GM21825 (cell line): Measurements from ENCODE around the gene CSF1.

Experiments
- ATAC-seq: cut with Tn5 transposase; IDR thresholded peaks from one replicate; pipeline ENCODE4 v1.9.1; 2021; ENCODE audit warnings: mild to moderate bottlenecking, moderate library complexity; ENCODE audit not compliant: unreplicated experiment

Gene CSF1

GRCh38 chr1:109901141-109901523 is 9.5 kb upstream of the CSF1 start:
- no peak for ATAC-seq

- no peak for ATAC-seq
Observed at GRCh38 chr1:109901524-109902145, 9.0 kb upstream of the CSF1 start.

GRCh38 chr1:109902204-109902985 is 8.3 kb upstream of the CSF1 start:
- ATAC-seq = no peak

- ATAC-seq = no peak
Observed at GRCh38 chr1:109903376-109903930, 7.2 kb upstream of the CSF1 start.

- no peak for ATAC-seq
Observed at GRCh38 chr1:109904105-109904817, 6.4 kb upstream of the CSF1 start.

- no peak for ATAC-seq
Observed at GRCh38 chr1:109905491-109905890, 5.2 kb upstream of the CSF1 start.

- peak; percentile 87 for ATAC-seq
Observed at GRCh38 chr1:109906160-109906838, 4.3 kb upstream of the CSF1 start.

GRCh38 chr1:109906839-109907180 is 3.8 kb upstream of the CSF1 start:
- ATAC-seq = no peak

GRCh38 chr1:109907190-109907774 is 3.4 kb upstream of the CSF1 start:
- ATAC-seq = no peak

GRCh38 chr1:109908836-109909235 is 1.8 kb upstream of the CSF1 start:
- no peak for ATAC-seq

- no peak for ATAC-seq
Observed at GRCh38 chr1:109909561-109909960, 1.1 kb upstream of the CSF1 start.

GRCh38 chr1:109910963-109911798 is 532 bp downstream of the CSF1 start:
- no peak for ATAC-seq

GRCh38 chr1:109912214-109912861 is 1.7 kb downstream of the CSF1 start:
- ATAC-seq = no peak

GRCh38 chr1:109912873-109913272 is 2.2 kb downstream of the CSF1 start:
- ATAC-seq = no peak

GRCh38 chr1:109913360-109913879 is 2.8 kb downstream of the CSF1 start:
- ATAC-seq = no peak

GRCh38 chr1:109914587-109915240 is 4.1 kb downstream of the CSF1 start:
- no peak for ATAC-seq

GRCh38 chr1:109917051-109917767 is 6.6 kb downstream of the CSF1 start:
- ATAC-seq = no peak
